ENCODE results near the gene ADGRV1.

DNA sequence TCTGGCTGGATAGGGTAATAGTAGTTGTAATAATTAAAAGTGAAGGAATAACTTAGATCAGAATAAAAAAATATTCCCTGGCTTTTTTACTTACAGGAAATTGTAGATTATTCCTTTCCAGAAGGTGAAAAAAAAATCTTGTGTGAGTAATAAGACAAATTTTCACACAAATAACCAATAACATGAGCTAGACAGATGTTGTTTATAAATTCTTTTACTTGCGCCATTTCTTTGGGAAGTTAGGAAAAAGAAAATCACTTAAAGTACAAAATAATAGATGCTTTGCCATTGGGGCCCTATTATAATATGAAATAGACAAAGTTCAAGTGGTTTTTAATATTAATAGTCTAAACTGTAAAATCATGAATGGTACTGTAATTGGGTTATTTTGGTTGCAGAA, 620.4 kb downstream of the ADGRV1 start:
- no peak for TF ChIP-seq POLR2A (IDR thresholded peaks at IDR 0.05)
- TF ChIP-seq, protein P1, sequence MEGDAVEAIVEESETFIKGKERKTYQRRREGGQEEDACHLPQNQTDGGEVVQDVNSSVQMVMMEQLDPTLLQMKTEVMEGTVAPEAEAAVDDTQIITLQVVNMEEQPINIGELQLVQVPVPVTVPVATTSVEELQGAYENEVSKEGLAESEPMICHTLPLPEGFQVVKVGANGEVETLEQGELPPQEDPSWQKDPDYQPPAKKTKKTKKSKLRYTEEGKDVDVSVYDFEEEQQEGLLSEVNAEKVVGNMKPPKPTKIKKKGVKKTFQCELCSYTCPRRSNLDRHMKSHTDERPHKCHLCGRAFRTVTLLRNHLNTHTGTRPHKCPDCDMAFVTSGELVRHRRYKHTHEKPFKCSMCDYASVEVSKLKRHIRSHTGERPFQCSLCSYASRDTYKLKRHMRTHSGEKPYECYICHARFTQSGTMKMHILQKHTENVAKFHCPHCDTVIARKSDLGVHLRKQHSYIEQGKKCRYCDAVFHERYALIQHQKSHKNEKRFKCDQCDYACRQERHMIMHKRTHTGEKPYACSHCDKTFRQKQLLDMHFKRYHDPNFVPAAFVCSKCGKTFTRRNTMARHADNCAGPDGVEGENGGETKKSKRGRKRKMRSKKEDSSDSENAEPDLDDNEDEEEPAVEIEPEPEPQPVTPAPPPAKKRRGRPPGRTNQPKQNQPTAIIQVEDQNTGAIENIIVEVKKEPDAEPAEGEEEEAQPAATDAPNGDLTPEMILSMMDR (IDR thresholded peaks at IDR 0.05): no peak

Measured in stomach (tissue), 4 donors.